HepG2 (cell line): Measurements from ENCODE around the gene NACC2. TPM values are rescaled to one million over a fixed set of nuclear protein-coding genes. Genes with fewer than 3 reads are reported as not detected.

Experiments used
- ATAC-seq: fragments of 200-7000 bp; cut with Tn5 transposase; 3 replicates; pipeline ENCODE4 v1.9.1; 2020; ENCODE audit warnings: mild to moderate bottlenecking, moderate library complexity
- BruUV-seq: library from RNA; stranded (reverse); fragments of 400-500 nt; replicated peaks from 2 replicates; lab custom pipeline; 2021; lab: Mats Ljungman, UMichigan
- CTCF ChIA-PET: fragments of 300-600 bp; formaldehyde crosslinking; extraction: SDS; loops from one replicate; lab custom pipeline; 2021; ENCODE audit warnings: low total read pairs, inconsistent platforms, low intra/inter-chr PET ratio; lab: Yijun Ruan, JAX
- POLR2A ChIA-PET: fragments of 350-600 bp; sonication (Branson Sonifier 250); formaldehyde crosslinking; loops from one replicate; lab custom pipeline; 2020; ENCODE audit warnings: antibody characterized with exemption, inconsistent platforms; lab: Yijun Ruan, JAX
- DNase-seq: peaks from one replicate; pipeline ENCODE4 v3.0.0-alpha.2; 2015; ENCODE audit warnings: low spot score
- FAIRE-seq: peaks from 3 replicates; lab custom pipeline; 2011; peaks lifted over from hg19 to GRCh38; lab: Jason Lieb, UNC
- H2AFZ ChIP-seq: one replicate; pipeline ENCODE4 v1.6.1; 2011; ENCODE audit warnings: low read length, inconsistent platforms
- H3K27ac ChIP-seq: fragments of 300-600 bp; 3 replicates; pipeline ENCODE4 v1.8.0; 2011; ENCODE audit warnings: mixed run types, mild to moderate bottlenecking, mixed read lengths, low read length, inconsistent platforms; ENCODE audit not compliant: insufficient read depth; ENCODE audit errors: extremely low read length
- H3K27me3 ChIP-seq, 2 experiments: fragments of 200-600 bp in 1 of 2; 2 replicates in 1 of 2; 3 replicates in 1 of 2; pipeline versions ENCODE4 v1.6.0 to v1.8.0; 2011; ENCODE audit warnings: low read length in 2 of 2, mild to moderate bottlenecking in 2 of 2, moderate library complexity in 2 of 2, inconsistent platforms in 1 of 2; ENCODE audit not compliant: insufficient read depth in 2 of 2, control insufficient read depth in 1 of 2
- H3K36me3 ChIP-seq, 2 experiments: fragments of 200-600 bp in 1 of 2; replicated peaks in 1 of 2; 2 replicates in 1 of 2; 3 replicates in 1 of 2; pipeline versions ENCODE4 v1.5.1 to v1.8.0; 2011; ENCODE audit warnings: low read length in 2 of 2, inconsistent platforms in 1 of 2; ENCODE audit not compliant: insufficient read depth in 2 of 2, control insufficient read depth in 1 of 2
- H3K4me1 ChIP-seq: 2 replicates; pipeline ENCODE4 v1.5.1; 2012; ENCODE audit warnings: low read length, inconsistent platforms; ENCODE audit not compliant: insufficient read depth
- H3K4me2 ChIP-seq: 2 replicates; pipeline ENCODE4 v1.6.0; 2011; ENCODE audit warnings: low read depth, low read length, inconsistent platforms
- H3K4me3 ChIP-seq, 3 experiments: fragments of 200-600 bp in 1 of 3; sonication (generic), shearing (Covaris generic) in 1 of 3; replicated peaks in 1 of 3; 2 replicates each; pipeline ENCODE4 v1.5.1; 2011 to 2016; ENCODE audit warnings: low read length in 3 of 3, inconsistent platforms in 2 of 3, low read depth in 2 of 3, mild to moderate bottlenecking in 2 of 3, control low read depth in 1 of 3, mixed read lengths in 1 of 3; ENCODE audit not compliant: insufficient read depth in 1 of 3
- H3K79me2 ChIP-seq: one replicate; pipeline ENCODE4 v1.6.1; 2011; ENCODE audit warnings: low read length, inconsistent platforms; ENCODE audit not compliant: insufficient read depth
- H3K9ac ChIP-seq: 2 replicates; pipeline ENCODE4 v1.6.0; 2011; ENCODE audit warnings: mild to moderate bottlenecking, low read depth, low read length, inconsistent platforms; ENCODE audit not compliant: insufficient read depth
- H3K9me3 ChIP-seq: 2 replicates; pipeline ENCODE4 v1.5.1; 2012; ENCODE audit warnings: mild to moderate bottlenecking, low read length
- H4K20me1 ChIP-seq: 2 replicates; pipeline ENCODE4 v1.6.0; 2011; ENCODE audit warnings: inconsistent platforms, mild to moderate bottlenecking, low read length, moderate library complexity; ENCODE audit not compliant: insufficient read depth
- AGO2 ChIP-seq: fragments of 200-400 bp; formaldehyde crosslinking; optimal IDR thresholded peaks from 2 replicates; pipeline ENCODE3; 2017; ENCODE audit warnings: mild to moderate bottlenecking, low read depth, low read length, moderate library complexity
- DMTF1 ChIP-seq: sonication (generic); formaldehyde crosslinking; IDR thresholded peaks from 2 replicates; pipeline ENCODE4 v1.4.0; 2020; ENCODE audit warnings: mild to moderate bottlenecking, missing genetic modification reagents
- ZNF674 ChIP-seq: sonication (generic); formaldehyde crosslinking; IDR thresholded peaks from 2 replicates; pipeline ENCODE4 v1.5.0; 2020; ENCODE audit warnings: low read depth, mild to moderate bottlenecking, missing genetic modification reagents
- ZNF768 ChIP-seq: sonication (generic); formaldehyde crosslinking; IDR thresholded peaks from 2 replicates; pipeline ENCODE4 v1.4.0; 2020; ENCODE audit warnings: missing genetic modification reagents
- WGBS: methylation state at CpG from one replicate; pipeline ENCODE4 v1.1.6; 2017; ENCODE audit warnings: low lambda C conversion rate; 5-methylcytosine and 5-hydroxymethylcytosine counted together
- in situ Hi-C: cut with HindIII; loops from 2 replicates; pipeline ENCODE4 v1.10.0; 2017; ENCODE audit warnings: low pct_unique_long_range_greater_than_20kb; ENCODE audit not compliant: extremely low pct_ligation_motif_present
- intact Hi-C: fragments of 100-400 bp; cut with micrococcal nuclease; formaldehyde crosslinking; loops from one replicate; pipeline ENCODE4 v1.10.0; 2022; ENCODE audit not compliant: unreplicated experiment
- polyA plus RNA-seq, 8 experiments: library from polyadenylated mRNA; depleted of rRNA in 3 of 8; stranded (reverse) in 7 of 8; unstranded in 1 of 8; fragments of >200 nt; fragmentation: Illumina TruSeq in 4 of 8; extraction: Trizol in 4 of 8; gene quantifications; 2 replicates each; pipeline versions ENCODE4 v1.2.1 to v1.2.3, GENCODE V29; 2011 to 2016; ENCODE audit warnings: low read depth in 4 of 8, missing spikeins in 1 of 8, mixed read lengths in 1 of 8; ENCODE audit not compliant: insufficient read depth in 1 of 8
- total RNA-seq, 5 experiments: library from RNA; depleted of rRNA; stranded (reverse); fragments of >200 nt; fragmentation: Illumina TruSeq; extraction: Trizol; gene quantifications; 2 replicates each; pipeline ENCODE4 v1.2.3, GENCODE V29; 2016; ENCODE audit warnings: low read depth in 1 of 5
- TF ChIP-seq, protein P1 (sequence below): fragments of 450-650 bp; IDR thresholded peaks from 2 replicates; pipeline ENCODE4 v1.6.1; 2017; ENCODE audit warnings: mild to moderate bottlenecking
- TF ChIP-seq, protein P2 (sequence below): sonication (generic); formaldehyde crosslinking; conservative IDR thresholded peaks from 2 replicates; pipeline ENCODE4 v1.4.0; 2020; ENCODE audit warnings: missing genetic modification reagents

NACC2 gene
- total and polyA plus RNA-seq, 2 of the 13 experiments (the other 11 are each of a cell fraction or from before 2014, with no cell fraction given), result 5.9 to 12.3 TPM

DNA sequence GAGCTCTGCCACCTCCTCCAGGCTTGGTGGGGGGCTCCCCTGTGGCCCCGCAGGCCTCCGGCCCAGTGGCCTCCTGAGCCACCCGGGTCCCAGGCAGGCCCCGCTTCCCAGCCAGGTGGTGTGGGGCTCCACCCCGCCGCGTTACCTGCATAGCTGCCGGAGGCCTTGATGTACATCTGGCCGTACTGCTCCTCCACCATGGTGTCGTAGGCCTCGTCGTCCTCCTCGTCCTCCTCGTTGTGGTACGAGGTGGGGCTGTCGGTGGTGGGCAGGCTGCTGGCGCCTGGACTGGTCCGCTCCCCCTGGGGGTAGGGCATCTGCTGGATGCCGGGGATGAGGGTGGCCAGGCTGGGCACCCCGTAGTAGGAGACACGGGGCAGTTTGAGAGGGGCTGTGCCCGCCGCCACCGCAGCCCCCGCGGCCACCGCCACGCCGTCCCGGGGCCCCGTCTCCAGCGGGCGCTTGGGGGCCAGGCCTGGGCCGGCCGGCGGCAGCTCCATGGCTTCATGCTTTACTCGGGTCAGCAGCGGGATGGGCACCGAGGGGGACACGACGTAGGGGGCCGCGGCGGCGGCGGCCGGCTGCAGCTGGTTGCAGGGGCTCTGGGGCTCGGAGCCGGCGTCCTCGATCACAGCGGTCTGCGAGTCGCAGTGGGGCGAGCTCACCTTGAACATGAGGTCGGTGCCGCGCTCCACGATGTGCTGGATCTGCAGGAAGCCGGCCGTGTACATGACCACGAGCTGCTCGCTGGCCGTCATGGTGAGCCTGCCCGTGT, 45.4 kb downstream of the NACC2 start:
- DNase-seq, result no peak
- in situ Hi-C loops, result no loop called here
- H3K4me2 ChIP-seq, result no peak overlapping the region
- no peak for ATAC-seq
- H4K20me1 ChIP-seq, result peaks cover 18% of the 10 kb centered on the region
- WGBS, result 97% methylated on average over 23 of the region's 65 CpGs
- no TSS peak for BruUV-seq
- H3K4me3 ChIP-seq, result no peak overlapping the region
- POLR2A ChIA-PET, result no interaction called here
- TF ChIP-seq, protein P1, sequence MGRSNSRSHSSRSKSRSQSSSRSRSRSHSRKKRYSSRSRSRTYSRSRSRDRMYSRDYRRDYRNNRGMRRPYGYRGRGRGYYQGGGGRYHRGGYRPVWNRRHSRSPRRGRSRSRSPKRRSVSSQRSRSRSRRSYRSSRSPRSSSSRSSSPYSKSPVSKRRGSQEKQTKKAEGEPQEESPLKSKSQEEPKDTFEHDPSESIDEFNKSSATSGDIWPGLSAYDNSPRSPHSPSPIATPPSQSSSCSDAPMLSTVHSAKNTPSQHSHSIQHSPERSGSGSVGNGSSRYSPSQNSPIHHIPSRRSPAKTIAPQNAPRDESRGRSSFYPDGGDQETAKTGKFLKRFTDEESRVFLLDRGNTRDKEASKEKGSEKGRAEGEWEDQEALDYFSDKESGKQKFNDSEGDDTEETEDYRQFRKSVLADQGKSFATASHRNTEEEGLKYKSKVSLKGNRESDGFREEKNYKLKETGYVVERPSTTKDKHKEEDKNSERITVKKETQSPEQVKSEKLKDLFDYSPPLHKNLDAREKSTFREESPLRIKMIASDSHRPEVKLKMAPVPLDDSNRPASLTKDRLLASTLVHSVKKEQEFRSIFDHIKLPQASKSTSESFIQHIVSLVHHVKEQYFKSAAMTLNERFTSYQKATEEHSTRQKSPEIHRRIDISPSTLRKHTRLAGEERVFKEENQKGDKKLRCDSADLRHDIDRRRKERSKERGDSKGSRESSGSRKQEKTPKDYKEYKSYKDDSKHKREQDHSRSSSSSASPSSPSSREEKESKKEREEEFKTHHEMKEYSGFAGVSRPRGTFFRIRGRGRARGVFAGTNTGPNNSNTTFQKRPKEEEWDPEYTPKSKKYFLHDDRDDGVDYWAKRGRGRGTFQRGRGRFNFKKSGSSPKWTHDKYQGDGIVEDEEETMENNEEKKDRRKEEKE, result no peak
- TF ChIP-seq DMTF1, result no peak
- TF ChIP-seq ZNF674 (CRISPR knock-in tag), result no peak
- 0 out of 2 replicates have a peak, but pooled peaks have one; percentile 26 for TF ChIP-seq ZNF768 (CRISPR knock-in tag)
- TF ChIP-seq AGO2, result peak; percentile 8
- TF ChIP-seq, protein P2, sequence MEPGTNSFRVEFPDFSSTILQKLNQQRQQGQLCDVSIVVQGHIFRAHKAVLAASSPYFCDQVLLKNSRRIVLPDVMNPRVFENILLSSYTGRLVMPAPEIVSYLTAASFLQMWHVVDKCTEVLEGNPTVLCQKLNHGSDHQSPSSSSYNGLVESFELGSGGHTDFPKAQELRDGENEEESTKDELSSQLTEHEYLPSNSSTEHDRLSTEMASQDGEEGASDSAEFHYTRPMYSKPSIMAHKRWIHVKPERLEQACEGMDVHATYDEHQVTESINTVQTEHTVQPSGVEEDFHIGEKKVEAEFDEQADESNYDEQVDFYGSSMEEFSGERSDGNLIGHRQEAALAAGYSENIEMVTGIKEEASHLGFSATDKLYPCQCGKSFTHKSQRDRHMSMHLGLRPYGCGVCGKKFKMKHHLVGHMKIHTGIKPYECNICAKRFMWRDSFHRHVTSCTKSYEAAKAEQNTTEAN, result no peak
- TF ChIP-seq, all 625 proteins: peak for 2
- Histone ChIP-seq H3K27ac (no peak overlapping the region), H3K79me2 (peaks cover 24% of the 10 kb centered on the region), H2AFZ (no peak overlapping the region), H3K9me3 (no peaks in the 10 kb centered on the region), H3K4me1 (peaks cover 25% of the 10 kb centered on the region), H3K9ac (no peak overlapping the region), H3K27me3 (no peaks in the 10 kb centered on the region), H3K36me3 (peaks cover 14 to 40% of the 10 kb centered on the region in 2 experiments; a peak in 3 of 5 replicates)
- intact Hi-C loops, result loop anchor here (5.0 kb wide), 3 partner anchors 37 to 57 kb away; no protein-coding TSS in a partner anchor
- FAIRE-seq, result no peak
- CTCF ChIA-PET, result no interaction called here
